GM19468 (cell line): ENCODE data around the gene RTN4RL2.
"Not testable (repeated sequence)": the region's sequence is repeated elsewhere in the genome, so short reads cannot be mapped to it uniquely, and the experiment has no call there.

Experiments
- ATAC-seq: cut with Tn5 transposase; IDR thresholded peaks from one replicate; pipeline ENCODE4 v1.9.1; 2021; ENCODE audit warnings: mild to moderate bottlenecking, moderate library complexity, moderate number of reproducible peaks; ENCODE audit not compliant: unreplicated experiment; ENCODE audit errors: extremely low read depth

RTN4RL2 gene

DNA sequence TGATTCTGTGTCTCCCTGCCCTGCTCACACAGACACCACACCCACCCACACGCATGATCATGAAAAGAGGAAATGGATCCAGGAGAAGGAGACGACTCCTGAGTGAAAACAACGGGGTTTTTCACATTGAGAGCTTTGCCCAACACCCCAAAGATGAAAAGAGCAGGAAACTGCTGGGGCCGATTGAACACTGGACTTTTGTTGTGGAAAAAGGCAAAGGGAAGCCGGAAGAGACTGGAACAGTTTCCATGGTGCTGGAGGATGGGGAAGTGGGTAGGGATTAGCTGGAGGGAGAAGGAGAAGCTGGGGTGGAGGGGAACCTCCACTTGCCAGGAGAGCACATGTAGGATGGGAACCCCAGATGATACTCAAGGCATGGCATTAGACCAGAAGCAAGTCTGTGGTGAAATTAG, 28.2 kb upstream of the RTN4RL2 start:
- no peak for ATAC-seq

GRCh38 chr11:57432714-57433163, 27.6 kb upstream of the RTN4RL2 start:
- no peak for ATAC-seq

DNA sequence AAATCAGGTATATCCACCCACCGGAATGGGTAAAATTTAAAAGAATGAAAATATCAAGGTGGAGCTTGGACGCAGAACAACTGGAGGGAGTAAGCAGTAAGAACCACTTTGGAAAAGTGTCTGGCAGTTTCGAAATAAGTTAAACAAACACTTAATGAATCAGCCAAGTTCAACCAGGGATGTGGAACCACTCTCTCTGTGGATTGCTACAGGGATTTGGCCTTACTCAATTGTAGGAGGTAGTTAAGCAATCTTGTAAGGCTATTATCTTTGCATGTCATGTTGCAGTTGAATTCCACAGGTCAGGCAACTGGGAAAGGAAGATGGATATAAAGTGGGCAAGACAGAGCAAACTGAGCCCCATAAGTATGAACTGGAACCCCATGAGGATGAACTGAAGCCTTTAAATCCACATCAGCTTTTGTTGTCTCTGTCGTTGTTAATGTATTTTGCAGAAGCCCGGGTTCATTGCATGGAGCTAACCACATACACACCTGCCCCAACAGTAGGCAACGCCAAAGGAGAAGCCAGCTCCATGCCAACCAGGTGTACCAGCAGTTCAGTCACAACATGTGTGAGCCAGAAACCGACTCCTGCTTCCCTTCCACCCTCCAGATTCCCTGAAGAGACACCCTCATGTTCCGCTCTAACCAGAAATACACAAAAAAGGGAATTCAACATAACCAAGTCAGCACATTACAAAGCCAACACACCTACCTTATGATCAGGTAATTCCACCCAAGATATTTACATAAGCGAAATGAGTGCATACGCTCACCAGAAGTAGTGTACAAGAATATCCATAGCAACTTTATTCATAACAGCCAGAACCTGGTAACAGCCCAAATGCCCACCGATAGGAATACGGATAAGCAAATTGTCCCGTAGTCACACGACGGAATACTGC, 25.4 kb upstream of the RTN4RL2 start:
- no peak for ATAC-seq

DNA sequence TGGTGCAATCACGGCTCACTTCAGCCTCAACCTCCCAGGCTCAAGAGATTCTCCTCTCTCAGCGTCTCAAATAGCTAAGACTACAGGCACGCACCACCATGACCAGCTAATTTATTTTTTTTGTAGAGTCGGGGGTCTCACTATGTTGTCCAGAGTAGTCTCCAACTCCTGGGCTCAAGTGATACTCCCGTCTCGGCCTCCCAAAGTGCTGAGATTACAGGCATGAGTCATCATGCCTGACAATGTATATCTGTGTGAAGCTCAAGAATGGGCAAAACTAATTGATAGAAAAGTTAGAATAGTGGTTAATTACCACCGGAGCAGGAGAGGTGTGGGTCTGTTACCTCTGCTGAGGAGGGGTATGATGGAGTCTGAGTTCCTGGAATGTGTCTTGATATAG, 24.3 kb upstream of the RTN4RL2 start:
- no peak for ATAC-seq

DNA sequence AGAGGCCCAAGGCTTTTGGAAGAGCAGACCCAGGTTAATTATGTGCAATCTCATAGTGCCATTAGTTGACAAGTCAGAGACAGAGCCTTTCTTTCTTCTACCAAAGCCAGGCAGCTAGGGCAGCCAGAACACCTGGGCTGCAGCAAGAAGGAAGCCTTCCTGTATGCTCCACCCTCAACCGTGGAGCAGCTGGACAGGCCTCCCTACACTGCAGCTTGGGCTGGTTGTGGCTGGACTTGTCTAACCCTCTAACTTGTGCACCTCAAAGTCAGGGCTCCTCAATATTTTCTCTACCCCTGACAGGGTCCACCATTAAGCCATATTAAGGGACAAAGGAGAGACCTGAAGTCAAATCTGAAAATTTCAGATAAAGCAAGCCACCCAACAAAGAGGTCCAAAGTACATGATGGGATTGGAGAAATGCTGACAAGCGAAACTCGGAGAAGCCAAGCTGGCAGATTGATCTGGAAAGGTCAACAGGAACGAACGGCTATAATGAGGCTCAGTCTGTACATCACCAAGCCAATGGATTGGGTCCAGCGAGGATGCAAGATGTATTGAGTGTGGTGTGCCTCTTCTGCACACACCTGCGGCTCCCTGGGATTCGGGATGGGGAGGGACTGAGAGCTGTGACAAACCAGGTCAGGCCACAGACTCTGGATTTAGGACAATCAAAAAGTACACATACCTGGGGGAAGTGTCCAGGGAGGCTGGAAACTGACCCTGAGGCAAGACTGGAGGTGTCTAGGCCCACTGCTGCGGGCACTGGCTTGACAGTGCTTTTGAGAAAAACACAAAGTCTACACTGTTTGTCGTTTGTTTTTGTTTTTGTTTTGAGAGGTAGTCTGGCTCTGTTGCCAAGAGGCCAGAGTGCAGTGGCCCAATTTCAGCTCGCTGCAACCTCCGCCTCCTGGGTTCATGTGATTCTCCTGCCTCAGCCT, 21.7 kb upstream of the RTN4RL2 start:
- no peak for ATAC-seq

DNA sequence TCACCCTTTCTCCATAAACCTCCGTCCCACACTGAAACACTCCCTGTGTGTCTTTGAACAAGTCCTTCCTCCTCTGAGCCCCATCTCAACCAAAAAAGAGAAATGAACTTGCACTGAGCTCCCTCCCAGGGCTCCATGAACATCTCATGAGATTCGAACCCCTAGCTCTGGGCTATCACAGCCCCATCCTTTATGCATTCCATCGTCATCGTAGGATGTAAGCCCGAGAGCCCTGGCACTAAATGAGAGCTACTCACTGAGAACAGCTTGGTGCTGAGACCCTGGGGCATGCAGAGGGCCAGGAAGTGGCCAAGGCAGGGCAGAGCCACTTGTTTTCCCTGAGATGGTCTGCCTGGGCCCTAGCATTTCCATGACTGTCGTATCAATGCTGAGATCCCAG, 20.5 kb upstream of the RTN4RL2 start:
- no peak for ATAC-seq

- no peak for ATAC-seq
Observed at GRCh38 chr11:57440744-57441414, 19.4 kb upstream of the RTN4RL2 start.

DNA sequence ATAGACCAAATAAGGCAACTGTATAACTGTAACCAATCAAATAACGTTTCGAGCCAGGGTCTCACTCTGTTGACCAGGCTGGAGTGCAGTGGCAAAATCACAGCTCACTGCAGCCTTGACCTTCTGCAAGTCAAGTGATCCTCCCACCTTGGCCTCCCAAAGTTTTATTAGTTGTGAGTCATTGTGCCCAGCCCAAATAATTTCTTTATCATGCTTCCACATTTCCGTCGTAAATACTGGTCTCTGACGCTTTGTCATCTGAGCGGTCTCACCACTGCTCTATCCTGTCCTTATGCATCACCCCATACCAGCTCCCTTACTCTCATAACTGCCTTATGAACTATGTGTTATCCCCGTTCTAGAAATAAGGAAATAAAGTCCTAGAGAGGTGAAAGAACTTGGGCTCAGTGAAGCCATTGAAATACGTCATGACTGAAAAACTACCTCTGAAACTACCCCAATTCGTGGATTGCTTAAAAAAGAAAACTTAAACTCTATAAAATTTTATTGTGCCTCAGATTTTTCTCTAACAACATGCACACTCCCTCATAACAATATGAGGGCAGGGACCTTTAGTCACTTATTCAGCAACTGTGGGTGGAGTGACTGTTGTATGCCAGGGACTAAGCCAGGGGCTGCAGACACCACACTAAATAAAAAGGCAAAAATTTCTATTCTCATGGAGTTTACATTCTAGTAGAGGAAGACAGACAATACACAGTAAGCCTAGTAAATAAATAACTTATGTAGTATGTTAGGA, 15.8 kb upstream of the RTN4RL2 start:
- no peak for ATAC-seq

DNA sequence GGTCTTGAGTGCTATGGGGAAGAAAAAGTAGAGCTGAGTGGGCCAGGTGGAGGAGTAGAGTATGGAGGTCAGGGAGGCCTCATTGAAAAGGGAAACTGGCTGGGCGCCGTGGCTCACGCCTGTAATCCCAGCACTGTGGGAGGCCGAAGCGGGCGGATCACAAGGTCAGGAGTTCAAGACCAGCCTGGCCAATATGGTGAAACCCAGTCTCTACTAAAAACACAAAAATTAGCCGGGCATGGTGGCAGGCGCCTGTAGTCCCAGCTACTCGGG, 15.3 kb upstream of the RTN4RL2 start:
- ATAC-seq, result not testable (repeated sequence)

DNA sequence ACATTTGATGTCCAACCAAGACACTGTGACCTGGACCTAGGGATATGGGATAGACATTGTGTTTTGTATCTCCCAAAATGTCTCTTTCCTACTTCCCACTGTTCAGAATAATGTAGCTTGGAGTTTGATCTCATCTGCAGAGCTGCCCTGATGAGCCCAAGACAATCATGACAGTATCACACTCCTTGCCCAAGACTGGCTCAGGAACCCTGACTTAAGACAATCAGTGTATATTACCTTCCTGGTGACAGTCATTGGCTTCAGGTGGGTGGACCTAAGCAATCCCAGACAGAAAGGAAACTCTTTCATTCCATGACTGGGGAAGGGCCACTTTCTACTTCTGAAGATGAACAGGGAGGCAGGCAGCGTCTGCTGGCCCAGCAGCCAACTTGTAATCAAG, 14.3 kb upstream of the RTN4RL2 start:
- no peak for ATAC-seq

GRCh38 chr11:57453543-57454177, 6.7 kb upstream of the RTN4RL2 start:
- no peak for ATAC-seq

GRCh38 chr11:57456960-57457642, 3.2 kb upstream of the RTN4RL2 start:
- no peak for ATAC-seq

GRCh38 chr11:57457643-57458023, 2.7 kb upstream of the RTN4RL2 start:
- ATAC-seq, result no peak

- no peak for ATAC-seq
Observed at GRCh38 chr11:57458060-57458409, 2.3 kb upstream of the RTN4RL2 start.

- ATAC-seq, result no peak
Observed at GRCh38 chr11:57458410-57459163, 1.7 kb upstream of the RTN4RL2 start.

DNA sequence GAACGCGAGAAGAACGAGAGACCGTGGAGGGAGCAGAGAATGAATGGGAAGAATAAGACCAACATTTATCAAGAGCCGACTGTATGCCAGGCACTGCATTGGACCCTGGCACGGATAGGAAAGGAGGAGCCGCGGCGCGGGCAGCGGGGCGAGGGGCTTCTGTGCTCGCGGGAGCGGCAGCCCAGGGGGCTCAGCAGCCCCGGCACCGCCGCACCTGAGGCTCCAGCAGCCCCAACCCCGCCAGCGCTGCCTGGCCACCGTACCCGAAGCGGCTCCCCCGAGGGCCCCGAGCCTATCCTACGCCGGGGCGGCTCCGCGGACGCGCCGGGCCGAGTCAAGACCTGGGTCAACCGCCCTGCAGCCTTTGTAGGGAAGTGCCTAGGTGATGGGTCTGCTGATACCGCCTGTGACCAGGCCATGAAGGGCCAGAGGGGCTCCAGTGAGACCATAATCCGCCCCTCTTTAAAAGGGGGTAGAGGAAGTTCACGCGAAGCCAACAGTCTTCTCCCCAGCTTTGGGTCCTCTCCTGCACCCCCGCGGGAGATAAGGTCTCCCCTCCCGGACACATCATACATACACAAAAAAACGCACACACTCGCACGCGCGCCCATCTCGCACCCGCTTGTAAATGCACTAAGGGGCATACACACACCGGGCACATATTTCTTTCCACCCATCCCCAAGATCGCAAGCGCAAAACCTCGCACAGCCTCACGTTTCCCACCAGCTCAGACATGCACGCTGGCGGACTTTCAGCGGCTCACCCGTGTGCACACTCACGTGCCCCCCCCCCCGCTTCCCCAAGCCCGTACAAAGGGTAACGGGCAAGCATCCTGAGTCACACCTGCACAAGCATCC, 935 bp upstream of the RTN4RL2 start:
- ATAC-seq, result no peak
